Mesendoderm (in vitro differentiated cells): Measurements from ENCODE around the gene SDR39U1.

Experiments used
- DNase-seq: peaks from one replicate; pipeline ENCODE4 v3.0.0; 2013
- H2AK5ac ChIP-seq: 2 replicates; pipeline ENCODE4 v1.6.1; 2013; ENCODE audit warnings: low read length, inconsistent platforms
- H2BK120ac ChIP-seq: 2 replicates; pipeline ENCODE4 v1.6.1; 2013; ENCODE audit warnings: low read depth, mild to moderate bottlenecking, low read length, moderate library complexity, mixed read lengths
- H2BK15ac ChIP-seq: replicated peaks from 2 replicates; pipeline ENCODE4 v1.6.1; 2013; ENCODE audit warnings: low read depth, mild to moderate bottlenecking, moderate library complexity
- H2BK5ac ChIP-seq: 2 replicates; pipeline ENCODE4 v1.6.1; 2013; ENCODE audit warnings: low read length, inconsistent platforms
- H3K18ac ChIP-seq: 2 replicates; pipeline ENCODE4 v1.6.1; 2013; ENCODE audit warnings: mild to moderate bottlenecking, low read length, mixed read lengths
- H3K23ac ChIP-seq: one replicate; pipeline ENCODE4 v1.6.1; 2013; ENCODE audit warnings: low read length
- H3K27ac ChIP-seq: 2 replicates; pipeline ENCODE4 v1.5.1; 2013; ENCODE audit warnings: low read depth, mild to moderate bottlenecking, inconsistent platforms, low read length, moderate library complexity
- H3K27me3 ChIP-seq: 2 replicates; pipeline ENCODE4 v1.6.1; 2013; ENCODE audit warnings: low read length, control low read depth, mild to moderate bottlenecking, inconsistent platforms; ENCODE audit not compliant: insufficient read depth, poor library complexity
- H3K36me3 ChIP-seq: 2 replicates; pipeline ENCODE4 v1.6.1; 2013; ENCODE audit warnings: low read length, inconsistent platforms; ENCODE audit not compliant: control insufficient read depth, insufficient read depth
- H3K4ac ChIP-seq: one replicate; pipeline ENCODE4 v1.6.1; 2013; ENCODE audit warnings: low read depth, mild to moderate bottlenecking, low read length, moderate library complexity
- H3K4me1 ChIP-seq: 2 replicates; pipeline ENCODE4 v1.6.1; 2013; ENCODE audit warnings: low read depth, low read length, inconsistent platforms; ENCODE audit not compliant: control insufficient read depth
- H3K4me2 ChIP-seq: 2 replicates; pipeline ENCODE4 v1.6.1; 2013; ENCODE audit warnings: low read length
- H3K4me3 ChIP-seq: 2 replicates; pipeline ENCODE4 v1.5.1; 2013; ENCODE audit warnings: mild to moderate bottlenecking, low read length
- H3K56ac ChIP-seq: one replicate; pipeline ENCODE4 v1.6.1; 2013; ENCODE audit warnings: low read length
- H3K79me1 ChIP-seq: 2 replicates; pipeline ENCODE4 v1.6.1; 2013; ENCODE audit warnings: low read length, inconsistent platforms
- H3K79me2 ChIP-seq: 2 replicates; pipeline ENCODE4 v1.6.1; 2013; ENCODE audit warnings: mild to moderate bottlenecking, low read length; ENCODE audit not compliant: control insufficient read depth, insufficient read depth
- H3K9ac ChIP-seq: 2 replicates; pipeline ENCODE4 v1.6.1; 2013; ENCODE audit warnings: low read length, inconsistent platforms
- H4K5ac ChIP-seq: one replicate; pipeline ENCODE4 v1.6.1; 2013; ENCODE audit warnings: low read length
- H4K8ac ChIP-seq: one replicate; pipeline ENCODE4 v1.6.1; 2013; ENCODE audit warnings: low read depth, mild to moderate bottlenecking, control low read depth, low read length, moderate library complexity
- WGBS: extraction: QIAGEN DNeasy Blood & Tissue Kit; methylation state at CpG from one replicate; pipeline ENCODE4 v1.1.7; 2013; ENCODE audit warnings: low lambda C conversion rate, missing lambda C conversion rate; ENCODE audit not compliant: insufficient coverage; ENCODE audit errors: extremely low coverage; 5-methylcytosine and 5-hydroxymethylcytosine counted together

The SDR39U1 gene

DNA sequence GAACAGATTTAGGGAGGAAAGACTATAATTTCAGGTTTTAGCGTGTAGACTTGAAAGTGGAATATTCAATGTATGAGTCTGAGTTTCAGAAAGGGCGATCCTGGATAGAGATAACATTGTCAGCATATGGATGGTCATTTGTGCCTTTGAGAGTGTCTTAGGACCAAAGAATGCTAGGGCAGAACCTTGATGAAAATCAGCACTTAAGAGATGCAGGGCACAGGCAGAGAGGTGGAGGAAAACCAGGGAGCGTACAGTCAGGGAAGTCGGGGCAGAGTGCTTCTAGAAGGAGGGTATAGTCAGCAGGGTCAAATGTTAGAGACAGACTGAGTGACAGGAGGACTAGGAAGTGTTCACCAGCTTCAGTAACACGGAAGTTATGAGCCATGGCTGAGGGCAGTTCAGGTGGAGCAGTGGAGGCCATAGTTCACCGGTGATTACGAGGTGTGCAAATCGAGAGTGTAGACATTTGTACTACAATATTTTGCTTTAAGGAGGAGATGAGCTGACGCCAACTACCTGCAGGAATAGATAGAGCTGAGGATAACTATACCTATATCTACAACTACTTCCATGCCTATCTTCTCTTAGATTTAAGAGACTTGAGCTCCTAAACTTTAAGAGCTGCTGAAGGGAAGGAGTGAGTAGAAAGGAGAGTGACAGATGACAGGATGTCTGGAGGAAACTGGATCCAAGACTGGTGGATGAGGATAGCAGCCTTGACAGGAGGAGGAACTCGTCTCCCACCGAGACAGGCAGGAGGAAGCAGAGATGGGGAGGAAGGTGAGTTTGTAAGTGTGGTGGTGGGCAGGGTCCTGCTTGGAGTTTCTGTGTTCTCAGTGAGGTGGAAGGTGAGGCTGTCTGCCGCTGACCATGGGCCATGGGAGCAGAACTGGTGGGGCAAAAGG, 19.6 kb downstream of the SDR39U1 start:
- H2BK15ac ChIP-seq: no peak overlapping the region
- WGBS: no CpG with 5 or more reads among the region's 12 CpGs
- DNase-seq: no peak

DNA sequence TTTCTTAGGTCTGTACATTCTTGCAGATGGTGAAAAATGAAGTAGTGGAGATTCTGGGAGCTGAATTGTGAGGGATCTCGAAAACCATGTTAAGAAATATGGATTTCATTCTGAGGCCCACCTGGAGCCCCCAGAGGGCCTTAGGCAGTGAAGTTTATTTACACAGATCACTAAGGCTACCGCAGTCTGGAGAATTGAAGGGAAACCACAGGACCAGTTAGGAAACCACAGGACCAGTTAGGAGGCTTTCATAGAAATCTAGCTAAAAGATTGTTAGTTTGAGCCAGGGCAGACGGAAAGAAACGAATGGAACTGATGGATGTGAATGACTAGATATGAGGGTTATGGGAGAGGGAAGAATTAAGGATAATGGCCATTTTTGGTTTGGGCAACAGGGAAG, 20.3 kb downstream of the SDR39U1 start:
- Histone ChIP-seq H4K8ac (no peak overlapping the region), H3K4me3 (no peak overlapping the region), H3K4me1 (no peaks in the 10 kb centered on the region), H3K56ac (no peak overlapping the region), H2BK5ac (no peak overlapping the region), H2AK5ac (no peak overlapping the region), H2BK15ac (no peak overlapping the region), H3K79me2 (no peaks in the 10 kb centered on the region), H3K18ac (no peak overlapping the region), H3K79me1 (no peaks in the 10 kb centered on the region), H3K27ac (no peak overlapping the region), H3K9ac (no peak overlapping the region), H3K4me2 (no peak overlapping the region), H3K4ac (no peak overlapping the region), H4K5ac (no peak overlapping the region), H3K27me3 (no peaks in the 10 kb centered on the region), H2BK120ac (no peak overlapping the region), H3K36me3 (no peaks in the 10 kb centered on the region), H3K23ac (no peak overlapping the region)
- WGBS: 100% methylated on average over 1 of the region's 4 CpGs
- DNase-seq: no peak

More for the DNA sequence above, 19.6 kb downstream of the SDR39U1 start:
- Histone ChIP-seq H3K4me1 (no peaks in the 10 kb centered on the region), H2BK5ac (no peak overlapping the region), H3K4me3 (no peak overlapping the region), H3K4ac (no peak overlapping the region), H2AK5ac (no peak overlapping the region), H3K4me2 (no peak overlapping the region), H4K8ac (no peak overlapping the region), H3K36me3 (no peaks in the 10 kb centered on the region), H4K5ac (no peak overlapping the region), H3K56ac (no peak overlapping the region), H3K79me1 (no peaks in the 10 kb centered on the region), H3K23ac (no peak overlapping the region), H3K9ac (no peak overlapping the region), H3K27me3 (no peaks in the 10 kb centered on the region), H3K27ac (no peak overlapping the region), H3K18ac (no peak overlapping the region), H2BK120ac (no peak overlapping the region), H3K79me2 (no peaks in the 10 kb centered on the region)

DNA sequence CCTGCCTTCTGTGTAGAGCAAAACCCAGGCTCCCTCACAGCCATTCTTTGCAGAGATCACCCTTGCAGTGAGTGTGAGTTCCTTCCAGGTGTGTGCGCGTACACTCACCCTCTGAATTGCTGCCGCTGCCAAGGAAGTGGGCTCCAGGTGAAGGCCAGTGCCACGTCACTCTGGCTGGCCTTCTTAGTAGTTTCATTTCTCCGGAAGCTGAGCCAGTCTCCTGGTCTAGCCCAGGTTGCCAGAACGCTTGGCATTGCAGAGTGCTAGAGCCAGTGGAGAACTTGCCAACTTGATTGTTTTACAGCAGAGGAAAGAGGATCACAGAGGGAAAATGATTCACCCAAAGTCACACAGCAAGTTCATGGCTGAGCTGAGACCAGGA, 24.1 kb downstream of the SDR39U1 start:
- no CpG with 5 or more reads among the region's 6 CpGs for whole genome bisulfite sequencing
- Histone ChIP-seq H3K4me1 (no peaks in the 10 kb centered on the region), H3K79me2 (no peaks in the 10 kb centered on the region), H4K5ac (no peak overlapping the region), H2BK15ac (no peak overlapping the region), H3K18ac (no peak overlapping the region), H2BK5ac (no peak overlapping the region), H3K27ac (no peak overlapping the region), H3K79me1 (no peaks in the 10 kb centered on the region), H3K23ac (no peak overlapping the region), H3K4me2 (no peak overlapping the region), H3K56ac (no peak overlapping the region), H3K9ac (no peak overlapping the region), H3K4ac (no peak overlapping the region), H2AK5ac (no peak overlapping the region), H3K36me3 (no peaks in the 10 kb centered on the region), H2BK120ac (no peak overlapping the region), H3K27me3 (no peaks in the 10 kb centered on the region), H4K8ac (no peak overlapping the region), H3K4me3 (no peak overlapping the region)
- DNase-seq: no peak

DNA sequence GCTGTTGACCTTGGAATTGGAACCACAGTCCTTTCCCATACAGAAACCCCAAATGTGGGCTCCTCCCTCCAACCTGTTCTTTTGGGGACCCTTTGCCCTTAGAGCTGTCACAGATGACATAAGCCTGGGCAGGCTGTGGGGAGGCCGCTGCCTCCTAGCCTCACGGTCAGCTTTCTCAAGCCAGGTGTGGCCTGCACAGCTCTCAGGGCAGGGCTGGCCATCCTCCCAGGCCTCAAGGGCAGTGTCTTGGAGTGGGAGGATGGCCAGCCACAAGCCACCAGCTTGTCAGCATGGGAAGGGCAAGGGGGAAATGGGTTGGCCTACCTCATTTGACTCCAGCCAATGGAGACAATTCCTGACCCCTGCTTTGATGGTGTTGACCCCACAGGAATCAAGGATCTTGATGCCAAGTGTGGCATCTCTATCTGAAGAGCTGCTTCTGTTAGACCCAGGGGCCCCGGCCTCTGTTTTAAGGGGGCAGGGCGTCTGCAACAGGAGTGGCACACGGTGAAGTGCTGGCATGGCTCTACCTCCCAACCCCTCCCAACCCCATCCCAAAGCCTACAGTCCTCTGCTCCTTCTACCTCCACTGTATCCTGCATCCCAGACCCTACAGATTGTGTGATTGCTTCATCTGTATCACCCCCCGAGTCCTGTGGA, 24.6 kb downstream of the SDR39U1 start:
- WGBS: no CpG with 5 or more reads among the region's 6 CpGs
- no peaks in the 10 kb centered on the region for H3K79me2 ChIP-seq
- H3K9ac ChIP-seq: no peak overlapping the region
- no peak overlapping the region for H3K23ac ChIP-seq
- no peak overlapping the region for H3K56ac ChIP-seq
- no peak overlapping the region for H3K18ac ChIP-seq
- H2BK5ac ChIP-seq: no peak overlapping the region
- H3K4ac ChIP-seq: no peak overlapping the region
- no peaks in the 10 kb centered on the region for H3K4me1 ChIP-seq
- H3K27me3 ChIP-seq: no peaks in the 10 kb centered on the region
- DNase-seq: no peak
- H2BK15ac ChIP-seq: no peak overlapping the region
- no peak overlapping the region for H2BK120ac ChIP-seq
- H4K8ac ChIP-seq: no peak overlapping the region
- H3K79me1 ChIP-seq: no peaks in the 10 kb centered on the region
- no peak overlapping the region for H2AK5ac ChIP-seq
- H4K5ac ChIP-seq: no peak overlapping the region
- H3K27ac ChIP-seq: no peak overlapping the region
- no peak overlapping the region for H3K4me2 ChIP-seq
- no peaks in the 10 kb centered on the region for H3K36me3 ChIP-seq
- no peak overlapping the region for H3K4me3 ChIP-seq

DNA sequence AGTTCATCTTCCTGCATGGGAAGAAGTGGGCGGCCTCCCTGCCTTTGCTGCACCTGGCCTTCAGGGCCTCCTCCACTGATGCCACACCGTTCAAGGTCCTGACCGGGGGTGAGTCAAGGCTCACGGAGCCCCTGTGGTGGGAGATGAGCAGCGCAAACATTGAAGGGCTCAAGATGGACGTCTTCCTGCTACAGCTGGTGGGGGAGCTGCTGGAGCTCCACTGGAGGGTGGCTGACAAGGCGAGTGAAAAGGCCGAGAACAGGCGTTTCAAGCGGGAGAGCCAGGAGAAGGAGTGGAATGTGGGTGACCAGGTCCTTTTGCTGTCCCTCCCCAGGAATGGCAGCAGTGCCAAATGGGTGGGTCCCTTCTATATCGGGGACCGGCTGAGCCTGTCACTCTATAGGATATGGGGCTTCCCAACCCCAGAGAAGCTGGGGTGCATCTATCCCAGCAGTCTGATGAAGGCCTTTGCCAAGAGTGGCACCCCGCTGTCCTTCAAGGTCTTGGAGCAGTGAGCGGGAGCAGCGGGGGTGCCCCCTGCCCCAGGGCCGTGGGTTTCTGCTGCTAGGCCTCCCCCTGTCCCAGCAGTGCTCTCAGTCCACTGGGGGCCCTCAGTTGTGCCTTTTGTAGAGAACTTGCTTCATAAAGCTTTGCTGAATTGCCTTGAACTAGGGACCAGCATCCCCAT, 25.5 kb downstream of the SDR39U1 start:
- no peak overlapping the region for H2BK15ac ChIP-seq
- no peaks in the 10 kb centered on the region for H3K36me3 ChIP-seq
- H3K23ac ChIP-seq: no peak overlapping the region
- H3K27me3 ChIP-seq: no peaks in the 10 kb centered on the region
- H3K4me3 ChIP-seq: no peak overlapping the region
- no peaks in the 10 kb centered on the region for H3K79me1 ChIP-seq
- no peak overlapping the region for H2BK120ac ChIP-seq
- H3K18ac ChIP-seq: no peak overlapping the region
- no peak overlapping the region for H3K27ac ChIP-seq
- no peak overlapping the region for H3K4me2 ChIP-seq
- no peak overlapping the region for H3K9ac ChIP-seq
- no peak overlapping the region for H4K5ac ChIP-seq
- WGBS: no CpG with 5 or more reads among the region's 16 CpGs
- no peaks in the 10 kb centered on the region for H3K4me1 ChIP-seq
- no peak overlapping the region for H3K56ac ChIP-seq
- H3K4ac ChIP-seq: no peak overlapping the region
- no peak overlapping the region for H4K8ac ChIP-seq
- DNase-seq: no peak
- H3K79me2 ChIP-seq: no peaks in the 10 kb centered on the region
- H2BK5ac ChIP-seq: no peak overlapping the region
- no peak overlapping the region for H2AK5ac ChIP-seq
